H9 (cell line): ENCODE results near the gene CCDC78. TPM values are rescaled to one million over a fixed set of nuclear protein-coding genes. Genes with fewer than 3 reads are reported as not detected.

Source experiments
- DNase-seq: peaks from one replicate; pipeline ENCODE4 v3.0.0-alpha.2; 2017
- H2AFZ ChIP-seq: one replicate; pipeline ENCODE4 v1.6.1; 2013; ENCODE audit warnings: mild to moderate bottlenecking, low read length, control low read depth, moderate library complexity
- H2AK5ac ChIP-seq: 2 replicates; pipeline ENCODE4 v1.6.1; 2013; ENCODE audit warnings: low read length, control low read depth, mixed read lengths; ENCODE audit not compliant: insufficient read length
- H2BK120ac ChIP-seq: one replicate; pipeline ENCODE4 v1.6.1; 2013; ENCODE audit warnings: low read depth, mild to moderate bottlenecking, low read length, control low read depth, inconsistent platforms; ENCODE audit not compliant: poor library complexity, severe bottlenecking
- H2BK12ac ChIP-seq: 2 replicates; pipeline ENCODE4 v1.6.1; 2013; ENCODE audit warnings: low read length, control low read depth, mixed read lengths, low read depth; ENCODE audit not compliant: insufficient read length
- H2BK15ac ChIP-seq: 2 replicates; pipeline ENCODE4 v1.6.1; 2013; ENCODE audit warnings: low read depth, low read length, control low read depth
- H2BK20ac ChIP-seq: one replicate; pipeline ENCODE4 v1.6.1; 2013; ENCODE audit warnings: low read depth, mild to moderate bottlenecking, low read length, control low read depth, inconsistent platforms; ENCODE audit not compliant: poor library complexity, severe bottlenecking
- H2BK5ac ChIP-seq: 2 replicates; pipeline ENCODE4 v1.6.1; 2013; ENCODE audit warnings: low read length, control low read depth, mixed read lengths; ENCODE audit not compliant: insufficient read length
- H3K14ac ChIP-seq: 2 replicates; pipeline ENCODE4 v1.6.1; 2013; ENCODE audit warnings: low read length, control low read depth; ENCODE audit not compliant: insufficient read depth
- H3K18ac ChIP-seq: 2 replicates; pipeline ENCODE4 v1.6.1; 2013; ENCODE audit warnings: low read depth, mild to moderate bottlenecking, mixed read lengths, low read length, control low read depth; ENCODE audit not compliant: insufficient read length
- H3K23ac ChIP-seq: 2 replicates; pipeline ENCODE4 v1.6.1; 2013; ENCODE audit warnings: low read length, control low read depth, mixed read lengths, low read depth; ENCODE audit not compliant: insufficient read length
- H3K23me2 ChIP-seq: 2 replicates; pipeline ENCODE4 v1.6.1; 2013; ENCODE audit warnings: low read depth, mild to moderate bottlenecking, mixed read lengths, low read length, control low read depth; ENCODE audit not compliant: insufficient read length, poor library complexity, severe bottlenecking
- H3K27ac ChIP-seq: 2 replicates; pipeline ENCODE4 v1.5.1; 2013; ENCODE audit warnings: low read length, control low read depth, mixed read lengths, low read depth; ENCODE audit not compliant: insufficient read length
- H3K27me3 ChIP-seq: 2 replicates; pipeline ENCODE4 v1.6.1; 2013; ENCODE audit warnings: low read length, control low read depth, inconsistent platforms; ENCODE audit not compliant: insufficient read depth
- H3K4ac ChIP-seq: 2 replicates; pipeline ENCODE4 v1.6.1; 2013; ENCODE audit warnings: low read depth, mild to moderate bottlenecking, control low read depth, inconsistent platforms, low read length, moderate library complexity
- H3K4me1 ChIP-seq: 2 replicates; pipeline ENCODE4 v1.6.1; 2013; ENCODE audit warnings: low read length, control low read depth, inconsistent platforms; ENCODE audit not compliant: insufficient read depth
- H3K4me2 ChIP-seq: 2 replicates; pipeline ENCODE4 v1.6.1; 2013; ENCODE audit warnings: low read length, control low read depth, mixed read lengths; ENCODE audit not compliant: insufficient read length, insufficient read depth
- H3K56ac ChIP-seq: 2 replicates; pipeline ENCODE4 v1.6.1; 2013; ENCODE audit warnings: low read depth, mild to moderate bottlenecking, mixed read lengths, low read length, control low read depth; ENCODE audit not compliant: insufficient read length
- H3K79me1 ChIP-seq: 2 replicates; pipeline ENCODE4 v1.6.1; 2013; ENCODE audit warnings: low read depth, mild to moderate bottlenecking, moderate library complexity, low read length, control low read depth, inconsistent platforms; ENCODE audit not compliant: insufficient read depth, poor library complexity, severe bottlenecking
- H3K79me2 ChIP-seq: 2 replicates; pipeline ENCODE4 v1.6.1; 2013; ENCODE audit warnings: low read length, control low read depth, inconsistent platforms; ENCODE audit not compliant: insufficient read depth
- H3K9ac ChIP-seq: 2 replicates; pipeline ENCODE4 v1.6.1; 2013; ENCODE audit warnings: low read length, control low read depth, mixed read lengths; ENCODE audit not compliant: insufficient read length; ENCODE audit errors: extremely low read depth
- H3K9me3 ChIP-seq: one replicate; pipeline ENCODE4 v1.6.1; 2013; ENCODE audit warnings: low read depth, low read length, inconsistent platforms; ENCODE audit not compliant: control insufficient read depth
- H3T11ph ChIP-seq: one replicate; pipeline ENCODE4 v1.6.1; 2013; ENCODE audit warnings: mild to moderate bottlenecking, low read length, control low read depth, inconsistent platforms
- H4K20me1 ChIP-seq: one replicate; pipeline ENCODE4 v1.6.1; 2013; ENCODE audit not compliant: control insufficient read depth, insufficient read length, insufficient read depth
- H4K5ac ChIP-seq: 2 replicates; pipeline ENCODE4 v1.6.1; 2013; ENCODE audit warnings: low read depth, mild to moderate bottlenecking, mixed read lengths, low read length, control low read depth; ENCODE audit not compliant: insufficient read length
- H4K8ac ChIP-seq: replicated peaks from 2 replicates; pipeline ENCODE4 v1.6.1; 2013; ENCODE audit warnings: low read length, control low read depth, mixed read lengths, low read depth; ENCODE audit not compliant: insufficient read length
- H4K91ac ChIP-seq: 2 replicates; pipeline ENCODE4 v1.6.1; 2013; ENCODE audit warnings: low read depth, mild to moderate bottlenecking, moderate library complexity, mixed read lengths, low read length, control low read depth; ENCODE audit not compliant: insufficient read length
- H3K27ac Mint-ChIP-seq, 3 experiments: 2 replicates in 2 of 3; 3 replicates in 1 of 3; pipeline ENCODE4 v1.8.0; 2020 to 2021; ENCODE audit warnings: mixed read lengths in 3 of 3, mild to moderate bottlenecking in 1 of 3, moderate library complexity in 1 of 3
- H3K27me3 Mint-ChIP-seq: 2 replicates; pipeline ENCODE4 v1.8.0; 2021; ENCODE audit warnings: low read depth, mild to moderate bottlenecking, moderate library complexity, mixed read lengths
- H3K36me3 Mint-ChIP-seq, 3 experiments: 2 replicates in 2 of 3; 3 replicates in 1 of 3; pipeline ENCODE4 v1.8.0; 2020 to 2021; ENCODE audit warnings: low read depth in 3 of 3, mixed read lengths in 3 of 3; ENCODE audit not compliant: insufficient read depth in 1 of 3
- H3K4me1 Mint-ChIP-seq, 2 experiments: 2 replicates each; pipeline ENCODE4 v1.8.0; 2020; ENCODE audit warnings: mixed read lengths in 2 of 2
- H3K4me3 Mint-ChIP-seq, 2 experiments: 2 replicates in 1 of 2; 3 replicates in 1 of 2; pipeline ENCODE4 v1.8.0; 2020 to 2021; ENCODE audit warnings: mild to moderate bottlenecking in 2 of 2, mixed read lengths in 2 of 2, moderate library complexity in 1 of 2
- H3K9me3 Mint-ChIP-seq, 2 experiments: 2 replicates in 1 of 2; 3 replicates in 1 of 2; pipeline ENCODE4 v1.8.0; 2020; ENCODE audit warnings: mild to moderate bottlenecking in 2 of 2, mixed read lengths in 2 of 2, moderate library complexity in 1 of 2
- CTCF ChIP-seq: fragments of 200-600 bp; sonication (generic); conservative IDR thresholded peaks from 3 replicates; pipeline ENCODE4 v1.8.0; 2021; ENCODE audit warnings: antibody characterized with exemption, mild to moderate bottlenecking
- WGBS: extraction: QIAGEN DNeasy Blood & Tissue Kit; methylation state at CpG from one replicate; pipeline ENCODE4 v1.1.7; 2013; ENCODE audit warnings: missing lambda C conversion rate, low lambda C conversion rate, mixed read lengths; ENCODE audit not compliant: insufficient read length; ENCODE audit errors: extremely low coverage; 5-methylcytosine and 5-hydroxymethylcytosine counted together
- total RNA-seq: library from RNA; stranded (reverse); gene quantifications from 2 replicates; pipeline ENCODE4 v1.2.1, GENCODE V29; 2021

Gene CCDC78
- total RNA-seq, 1 experiment from 2014 or later: 12.1 TPM

DNA sequence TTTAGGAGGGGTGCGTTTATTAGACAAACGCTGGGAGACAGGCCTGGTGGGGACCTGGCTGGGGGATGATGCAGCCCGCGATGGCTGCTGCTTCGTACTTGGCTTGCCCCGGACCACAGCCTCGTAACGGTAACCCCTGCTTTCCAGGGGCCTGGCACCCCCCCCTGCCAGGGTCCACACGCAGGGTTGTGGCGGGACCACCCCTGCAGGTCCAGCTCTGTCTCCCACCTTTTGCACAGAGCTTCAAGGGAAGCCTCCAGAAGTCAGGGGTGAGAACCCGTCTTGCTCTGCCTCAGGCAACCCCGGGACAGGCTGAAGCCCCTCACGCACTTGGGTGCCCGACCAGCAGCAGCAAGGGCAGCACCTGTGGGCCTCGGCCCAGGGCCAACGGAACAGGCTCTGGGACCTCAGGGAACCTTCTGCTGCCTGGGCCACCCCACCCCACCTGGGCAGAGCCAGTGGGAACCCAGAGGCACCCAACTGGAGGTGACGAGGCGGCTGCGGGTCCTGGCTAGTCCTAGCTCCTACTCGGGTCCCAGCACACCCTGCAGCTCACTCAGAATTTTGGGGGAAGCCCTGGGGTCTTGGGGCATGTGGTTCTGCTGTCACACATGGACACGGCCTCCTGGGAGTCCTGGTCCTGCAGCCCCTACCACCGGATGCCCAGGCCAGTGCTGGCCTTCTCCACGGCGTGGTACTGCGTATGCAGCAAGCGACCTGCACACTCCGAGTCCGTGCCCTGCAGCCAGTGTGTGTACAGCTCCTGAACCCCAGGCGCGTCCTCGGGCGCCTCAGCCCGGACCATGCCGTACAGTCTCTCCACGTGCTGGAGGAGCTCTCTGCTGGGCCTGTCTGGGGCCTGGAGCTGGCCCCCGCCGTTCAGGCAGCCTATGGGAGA lies 3.8 kb upstream of the CCDC78 start:
- no peak overlapping the region for H4K5ac ChIP-seq
- H2AK5ac ChIP-seq: no peak overlapping the region
- H2BK15ac ChIP-seq: no peak overlapping the region; the same call in 1 of the 2 replicates
- no peaks in the 10 kb centered on the region for H3K4me1 ChIP-seq
- no peaks in the 10 kb centered on the region for H3K79me1 ChIP-seq
- no peak overlapping the region for H2AFZ ChIP-seq
- Mint-ChIP-seq H3K9me3 (no peaks in the 10 kb centered on the region), H3K27ac (no peak overlapping the region), H3K27me3 (peaks cover 12% of the 10 kb centered on the region), H3K4me3 (no peak overlapping the region; a peak in 1 of 5 replicates), H3K4me1 (no peaks in the 10 kb centered on the region), H3K36me3 (peaks cover 0 to 12% (median 4%) of the 10 kb centered on the region in 3 experiments; a peak in 4 of 7 replicates)
- DNase-seq: no peak
- H2BK20ac ChIP-seq: no peak overlapping the region
- no peak overlapping the region for H3K23ac ChIP-seq
- H3K9ac ChIP-seq: no peak overlapping the region
- no peak overlapping the region for H3K56ac ChIP-seq
- peaks cover 11% of the 10 kb centered on the region for H3K23me2 ChIP-seq
- no peaks in the 10 kb centered on the region for H3K9me3 ChIP-seq
- no peaks in the 10 kb centered on the region for H3K27me3 ChIP-seq
- no peak overlapping the region for H3K18ac ChIP-seq
- H2BK12ac ChIP-seq: no peak overlapping the region
- no peak overlapping the region for H3T11ph ChIP-seq
- H3K14ac ChIP-seq: no peak overlapping the region
- H3K4me2 ChIP-seq: no peak overlapping the region
- no peaks in the 10 kb centered on the region for H4K20me1 ChIP-seq
- H2BK5ac ChIP-seq: no peak overlapping the region
- no peak overlapping the region for H2BK120ac ChIP-seq
- H4K91ac ChIP-seq: no peak overlapping the region
- H3K4ac ChIP-seq: no peak overlapping the region
- H3K79me2 ChIP-seq: no peaks in the 10 kb centered on the region
- no peak overlapping the region for H4K8ac ChIP-seq
- WGBS: no CpG with 5 or more reads among the region's 37 CpGs
- no peak for TF ChIP-seq CTCF
- no peak overlapping the region for H3K27ac ChIP-seq
